PC-3 (cell line): ENCODE data around the gene MORN3. TPM values are rescaled to one million over a fixed set of nuclear protein-coding genes. Genes with fewer than 3 reads are reported as not detected.
A peak's percentile ranks its signal among the peaks of the same experiment; 100 is the strongest.

Experiments used
- ATAC-seq: fragments of 200-7000 bp; cut with Tn5 transposase; 2 replicates; pipeline ENCODE4 v1.9.1; 2020; ENCODE audit warnings: mild to moderate bottlenecking, moderate library complexity
- BruUV-seq: library from RNA; stranded (reverse); fragments of 400-500 nt; replicated peaks from 2 replicates; lab custom pipeline; 2021; lab: Mats Ljungman, UMichigan
- CTCF ChIA-PET: fragments of 300-600 bp; sonication (Branson Sonifier 250); formaldehyde crosslinking; loops from one replicate; lab custom pipeline; 2022; ENCODE audit warnings: antibody characterized with exemption; lab: Charles Lee
- POLR2A ChIA-PET: fragments of 300-600 bp; sonication (Branson Sonifier 250); formaldehyde crosslinking; loops from one replicate; lab custom pipeline; 2022; ENCODE audit warnings: antibody characterized with exemption; ENCODE audit not compliant: unreplicated experiment; lab: Charles Lee
- DNase-seq: peaks from one replicate; pipeline ENCODE4 v3.0.0-alpha.2; 2015
- H2AFZ ChIP-seq: fragments of 300-600 bp; sonication (generic); 2 replicates; pipeline ENCODE4 v1.6.0; 2016; ENCODE audit warnings: antibody characterized with exemption, low read length
- H3F3A ChIP-seq: fragments of 300-600 bp; sonication (generic); one replicate; pipeline ENCODE4 v1.6.0; 2017; ENCODE audit warnings: antibody characterized with exemption, low read length, control low read depth, mild to moderate bottlenecking; ENCODE audit not compliant: unreplicated experiment
- H3K27ac ChIP-seq: fragments of 300-600 bp; sonication (generic); 2 replicates; pipeline ENCODE4 v1.5.1; 2016; ENCODE audit warnings: mild to moderate bottlenecking, low read length
- H3K27me3 ChIP-seq: fragments of 300-600 bp; sonication (generic); 2 replicates; pipeline ENCODE4 v1.6.1; 2016; ENCODE audit warnings: low read length, mixed read lengths
- H3K36me3 ChIP-seq: fragments of 300-600 bp; sonication (generic); 2 replicates; pipeline ENCODE4 v1.6.1; 2016; ENCODE audit warnings: low read depth, mixed run types, low read length, mixed read lengths
- H3K4me1 ChIP-seq: fragments of 300-600 bp; sonication (generic); 2 replicates; pipeline ENCODE4 v1.5.1; 2016; ENCODE audit warnings: low read length; ENCODE audit not compliant: insufficient read depth
- H3K4me2 ChIP-seq: fragments of 300-600 bp; sonication (generic); 2 replicates; pipeline ENCODE4 v1.6.0; 2016; ENCODE audit warnings: low read length
- H3K4me3 ChIP-seq: fragments of 300-600 bp; sonication (generic); 2 replicates; pipeline ENCODE4 v1.5.1; 2016; ENCODE audit warnings: mild to moderate bottlenecking, low read length, mixed read lengths
- H3K79me2 ChIP-seq: fragments of 300-600 bp; sonication (generic); 2 replicates; pipeline ENCODE4 v1.6.1; 2017; ENCODE audit warnings: low read length, mixed read lengths
- H3K9ac ChIP-seq: fragments of 300-600 bp; sonication (generic); 2 replicates; pipeline ENCODE4 v1.6.0; 2016; ENCODE audit warnings: mild to moderate bottlenecking, low read length
- H3K9me2 ChIP-seq: fragments of 300-600 bp; sonication (generic); replicated peaks from 2 replicates; pipeline ENCODE4 v1.6.1; 2016; ENCODE audit warnings: mixed run types, low read length, mixed read lengths
- H3K9me3 ChIP-seq: fragments of 300-600 bp; sonication (generic); 2 replicates; pipeline ENCODE4 v1.6.1; 2016; ENCODE audit warnings: low read length, mixed read lengths
- H4K20me1 ChIP-seq: fragments of 300-600 bp; sonication (generic); 2 replicates; pipeline ENCODE4 v1.6.1; 2016; ENCODE audit warnings: low read length, mixed read lengths
- CTCF ChIP-seq: fragments of 300-600 bp; sonication (generic); conservative IDR thresholded peaks from 2 replicates; pipeline ENCODE4 v1.5.1; 2017; ENCODE audit warnings: antibody characterized with exemption, low read depth, mild to moderate bottlenecking, low read length
- EZH2 ChIP-seq: fragments of 300-600 bp; sonication (generic); IDR thresholded peaks from one replicate; pipeline ENCODE4 v1.6.1; 2017; ENCODE audit warnings: antibody characterized with exemption, mild to moderate bottlenecking, low read length; ENCODE audit not compliant: unreplicated experiment
- EZH2phosphoT487 ChIP-seq: fragments of 300-600 bp; sonication (generic); IDR thresholded peaks from 2 replicates; pipeline ENCODE4 v1.6.1; 2018; ENCODE audit warnings: mild to moderate bottlenecking, antibody characterized with exemption, low read length, borderline replicate concordance
- intact Hi-C: fragments of 100-400 bp; cut with micrococcal nuclease; formaldehyde crosslinking; loops from 2 replicates; pipeline ENCODE4 v1.9.0; 2023
- total RNA-seq: library from RNA; depleted of rRNA; stranded (reverse); fragments of >200 nt; gene quantifications from 2 replicates; pipeline ENCODE4 v1.2.3, GENCODE V29; 2014

The MORN3 gene
- total RNA-seq, 1 experiment from 2014 or later: 1.7 TPM

GRCh38 chr12:121713793-121714192 lies 44.3 kb upstream of the MORN3 start:
- H3K36me3 ChIP-seq: no peaks in the 10 kb centered on the region
- H3K27ac ChIP-seq: no peak overlapping the region
- peak overlapping the region; percentile 89 for H3K4me2 ChIP-seq
- H3K9ac ChIP-seq: peak overlapping the region; percentile 82
- CTCF ChIA-PET: interaction anchor here (1.3 kb wide), 1 partner anchor 80 kb away, joined by 4 read pairs; no protein-coding TSS in a partner anchor
- H3K79me2 ChIP-seq: peaks cover 55% of the 10 kb centered on the region
- H3K9me3 ChIP-seq: no peaks in the 10 kb centered on the region
- no peaks in the 10 kb centered on the region for H3K27me3 ChIP-seq
- no peak for TF ChIP-seq CTCF
- no peak for TF ChIP-seq EZH2phosphoT487
- no peak for TF ChIP-seq EZH2
- H3K4me3 ChIP-seq: peak overlapping the region; percentile 80
- ATAC-seq (peak; percentile 12), DNase-seq (peak; percentile 26)
- POLR2A ChIA-PET: no interaction called here
- H3K9me2 ChIP-seq: no peaks in the 10 kb centered on the region
- H3K4me1 ChIP-seq: peaks cover 25% of the 10 kb centered on the region; the same call in 1 of the 2 replicates
- intact Hi-C loops: loop anchor here (5.0 kb wide), 1 partner anchor 79 kb away; the partner anchor contains the start of gene RHOF
- BruUV-seq: TSS peak; percentile 47
- H3F3A ChIP-seq: no peaks in the 10 kb centered on the region
- H4K20me1 ChIP-seq: no peaks in the 10 kb centered on the region
- peak overlapping the region; percentile 86; the same call in 1 of the 2 replicates for H2AFZ ChIP-seq

- ChIA-PET CTCF (interaction anchor here (1.3 kb wide), 2 partner anchors 59 to 81 kb away, joined by 4 to 6 read pairs; no protein-coding TSS in a partner anchor), POLR2A (interaction anchor here (0.5 to 1.3 kb wide), 2 partner anchors 20 to 27 kb away, joined by 5 to 7 read pairs; no protein-coding TSS in a partner anchor)
- Histone ChIP-seq H3F3A (no peaks in the 10 kb centered on the region), H3K9ac (peak overlapping the region; percentile 82), H3K36me3 (no peaks in the 10 kb centered on the region), H2AFZ (peak overlapping the region; percentile 86), H3K9me2 (no peaks in the 10 kb centered on the region), H3K79me2 (peaks cover 50% of the 10 kb centered on the region), H3K4me1 (peaks cover 25% of the 10 kb centered on the region; the same call in 1 of the 2 replicates), H3K27ac (0 out of 2 replicates have a peak overlapping the region, but pooled peaks have one; percentile 13), H3K4me2 (peak overlapping the region; percentile 89), H3K9me3 (no peaks in the 10 kb centered on the region), H3K4me3 (peak overlapping the region; percentile 80), H3K27me3 (no peaks in the 10 kb centered on the region), H4K20me1 (no peaks in the 10 kb centered on the region)
- BruUV-seq: no TSS peak
- DNase-seq (no peak), ATAC-seq (peak; percentile 18)
- TF ChIP-seq EZH2phosphoT487 (no peak), EZH2 (no peak), CTCF (no peak)
- intact Hi-C loops: loop anchor here (5.0 kb wide), 1 partner anchor 79 kb away; the partner anchor contains the start of gene RHOF
These were observed 43.9 kb upstream of the MORN3 start for GRCh38 chr12:121713257-121713777.
